Epithelial cell of esophagus (primary cell): Measurements from ENCODE around the gene HAVCR1.
"Not testable (repeated sequence)": the region's sequence is repeated elsewhere in the genome, so short reads cannot be mapped to it uniquely, and the experiment has no call there.

Experiments
- DNase-seq: peaks from one replicate; pipeline ENCODE4 v3.0.0; 2010; ENCODE audit warnings: low read depth
- H3K4me3 ChIP-seq: 2 replicates; pipeline ENCODE4 v1.5.1; 2011; ENCODE audit warnings: mild to moderate bottlenecking, low read length, control low read depth
- TF ChIP-seq, protein P1 (sequence below): IDR thresholded peaks from 2 replicates; pipeline ENCODE4 v1.5.1; 2011; ENCODE audit warnings: low read depth, mild to moderate bottlenecking, low read length, control low read depth, inconsistent platforms; ENCODE audit not compliant: insufficient read depth; ENCODE audit errors: missing control alignments

Gene HAVCR1

DNA sequence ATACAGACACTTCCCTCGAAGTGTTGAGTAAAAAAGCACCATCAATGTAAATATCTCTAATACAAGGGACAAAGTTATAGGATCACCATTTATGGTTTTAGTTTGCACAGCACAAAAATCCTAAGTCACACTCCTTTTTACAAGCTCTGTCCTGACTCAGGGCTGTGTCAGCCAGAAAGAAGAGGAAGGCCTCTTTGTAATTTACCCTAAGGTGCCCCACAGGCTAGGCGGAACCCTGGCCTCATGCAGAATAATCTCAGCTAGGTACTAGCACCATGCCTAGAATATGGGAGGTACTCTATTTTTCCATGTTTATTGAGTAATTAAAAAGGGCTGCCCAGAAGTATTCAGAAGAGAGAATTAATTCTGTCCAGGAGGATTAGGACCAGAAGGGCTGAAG, 36.9 kb downstream of the HAVCR1 start:
- TF ChIP-seq, protein P1, sequence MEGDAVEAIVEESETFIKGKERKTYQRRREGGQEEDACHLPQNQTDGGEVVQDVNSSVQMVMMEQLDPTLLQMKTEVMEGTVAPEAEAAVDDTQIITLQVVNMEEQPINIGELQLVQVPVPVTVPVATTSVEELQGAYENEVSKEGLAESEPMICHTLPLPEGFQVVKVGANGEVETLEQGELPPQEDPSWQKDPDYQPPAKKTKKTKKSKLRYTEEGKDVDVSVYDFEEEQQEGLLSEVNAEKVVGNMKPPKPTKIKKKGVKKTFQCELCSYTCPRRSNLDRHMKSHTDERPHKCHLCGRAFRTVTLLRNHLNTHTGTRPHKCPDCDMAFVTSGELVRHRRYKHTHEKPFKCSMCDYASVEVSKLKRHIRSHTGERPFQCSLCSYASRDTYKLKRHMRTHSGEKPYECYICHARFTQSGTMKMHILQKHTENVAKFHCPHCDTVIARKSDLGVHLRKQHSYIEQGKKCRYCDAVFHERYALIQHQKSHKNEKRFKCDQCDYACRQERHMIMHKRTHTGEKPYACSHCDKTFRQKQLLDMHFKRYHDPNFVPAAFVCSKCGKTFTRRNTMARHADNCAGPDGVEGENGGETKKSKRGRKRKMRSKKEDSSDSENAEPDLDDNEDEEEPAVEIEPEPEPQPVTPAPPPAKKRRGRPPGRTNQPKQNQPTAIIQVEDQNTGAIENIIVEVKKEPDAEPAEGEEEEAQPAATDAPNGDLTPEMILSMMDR: no peak
- no peak overlapping the region for H3K4me3 ChIP-seq
- no peak for DNase-seq

DNA sequence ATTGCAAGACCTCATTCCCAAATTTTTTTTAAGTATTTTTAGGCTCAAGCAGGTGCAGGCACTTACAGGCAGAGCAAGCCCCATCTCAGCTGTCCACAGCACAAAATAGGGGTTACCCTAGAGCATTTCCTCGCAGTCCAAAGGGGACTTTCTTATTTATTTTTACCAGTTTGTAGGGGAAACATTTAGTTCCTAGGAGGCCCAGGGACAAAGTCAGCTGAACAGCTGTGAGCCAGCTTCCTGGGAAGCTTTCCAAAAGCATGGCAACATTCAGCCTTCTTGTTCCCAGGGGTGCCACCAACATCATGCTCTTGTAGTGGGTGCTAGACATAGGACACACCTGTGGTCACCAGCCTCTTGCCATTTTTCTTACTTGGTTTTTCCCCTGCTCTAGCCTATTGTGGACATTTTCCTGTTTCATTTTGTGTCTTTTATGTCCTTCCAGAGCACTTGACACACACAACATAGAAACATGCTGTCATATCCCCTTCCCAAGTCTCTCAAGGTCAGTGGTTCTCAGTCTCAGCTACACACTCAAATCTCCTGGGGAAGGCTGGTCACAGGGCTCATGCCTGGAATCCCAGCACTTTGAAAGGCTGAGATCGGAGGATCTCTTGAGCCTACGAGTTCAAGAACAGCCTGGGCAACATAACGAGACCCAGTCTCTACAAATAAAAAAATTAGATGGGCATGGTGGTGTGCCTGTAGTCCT, 38.2 kb downstream of the HAVCR1 start:
- H3K4me3 ChIP-seq: no peak overlapping the region
- TF ChIP-seq, protein P1: no peak
- no peak for DNase-seq

DNA sequence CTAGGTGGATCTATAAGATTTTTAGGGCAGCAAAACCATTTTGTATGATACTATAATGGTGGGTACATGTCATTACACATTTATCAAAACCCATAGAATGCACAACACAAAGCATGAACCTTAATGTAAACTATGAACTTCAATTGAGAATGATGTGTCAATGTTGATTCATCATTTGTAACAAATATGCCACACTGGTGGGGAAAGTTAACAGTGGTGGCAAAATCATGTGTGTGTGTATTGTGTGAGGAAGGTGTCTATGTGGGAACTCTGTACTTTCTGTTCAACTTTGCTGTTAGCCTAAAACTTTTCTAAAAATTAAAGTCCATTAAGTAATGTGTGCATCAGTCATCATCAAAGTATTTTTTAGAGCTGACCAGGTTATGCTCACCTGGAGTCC, 38.9 kb downstream of the HAVCR1 start:
- H3K4me3 ChIP-seq: no peak overlapping the region
- no peak for DNase-seq
- TF ChIP-seq, protein P1: no peak

DNA sequence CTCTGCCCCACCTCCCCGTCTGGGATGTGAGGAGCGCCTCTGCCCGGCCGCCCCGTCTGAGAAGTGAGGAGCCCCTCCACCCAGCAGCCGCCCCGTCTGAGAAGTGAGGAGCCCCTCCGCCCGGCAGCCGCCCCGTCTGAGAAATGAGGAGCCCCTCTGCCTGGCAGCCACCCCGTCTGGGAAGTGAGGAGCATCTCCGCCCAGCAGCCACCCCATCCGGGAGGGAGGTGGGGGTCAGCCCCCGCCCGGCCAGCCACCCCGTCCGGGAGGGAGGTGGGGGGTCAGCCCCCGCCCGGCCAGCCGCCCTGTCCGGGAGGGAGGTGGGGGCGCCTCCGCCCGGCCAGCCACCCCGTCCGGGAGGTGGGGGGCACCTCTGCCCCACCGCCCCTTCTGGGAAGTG, 44.8 kb downstream of the HAVCR1 start:
- not testable (repeated sequence) for H3K4me3 ChIP-seq, DNase-seq

DNA sequence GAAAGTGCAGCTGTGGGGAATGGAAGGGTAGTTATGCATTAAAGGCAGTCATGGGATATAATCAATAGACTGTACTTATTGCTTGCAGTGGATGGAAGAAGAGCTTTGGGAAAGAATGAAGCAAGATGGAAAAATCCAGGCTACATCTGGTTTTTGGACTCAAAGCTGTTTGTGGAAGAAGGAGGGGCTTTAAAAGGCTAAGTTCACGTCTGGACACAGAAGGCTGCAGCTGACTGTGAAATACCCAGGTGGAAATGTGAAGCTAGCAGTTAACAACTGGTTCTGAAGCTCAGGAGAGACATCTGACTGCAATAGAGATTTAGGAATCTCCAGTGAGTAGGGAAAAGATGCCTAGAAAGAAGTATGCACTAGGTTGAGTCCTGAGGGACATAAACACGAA, 52.7 kb downstream of the HAVCR1 start:
- TF ChIP-seq, protein P1: no peak
- no peak overlapping the region for H3K4me3 ChIP-seq
- DNase-seq: no peak

DNA sequence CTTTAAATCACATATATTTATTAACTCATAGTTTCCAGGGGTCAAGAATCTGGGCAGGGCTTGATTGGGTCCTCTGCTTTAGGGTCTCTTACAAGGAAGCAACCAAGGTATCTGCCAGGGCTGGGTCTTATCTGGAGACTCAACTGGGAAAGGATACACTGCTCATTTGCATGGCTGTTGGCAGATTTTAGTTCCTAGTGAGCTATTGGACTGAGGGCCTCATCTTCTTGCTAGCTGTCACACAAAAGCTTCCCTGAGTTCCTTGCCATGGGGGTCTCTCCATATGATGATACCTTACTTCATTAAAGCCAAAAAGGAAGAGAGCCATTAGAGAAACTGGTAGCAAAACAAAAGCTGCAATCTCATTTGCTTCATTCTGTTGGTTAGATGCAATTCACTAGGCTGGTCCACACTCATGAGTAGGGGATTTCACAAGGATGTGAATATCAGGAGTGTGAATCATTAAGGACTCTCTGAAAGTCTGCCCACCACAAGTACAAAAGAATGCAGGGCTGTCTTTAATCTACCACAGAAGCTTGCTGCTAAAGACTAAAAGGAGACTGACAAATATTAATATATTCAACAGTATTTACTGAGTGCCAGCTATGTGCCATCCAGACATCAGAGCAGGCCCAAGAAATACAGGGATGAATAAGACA, 53.9 kb downstream of the HAVCR1 start:
- TF ChIP-seq, protein P1: no peak
- H3K4me3 ChIP-seq: no peak overlapping the region
- DNase-seq: no peak

DNA sequence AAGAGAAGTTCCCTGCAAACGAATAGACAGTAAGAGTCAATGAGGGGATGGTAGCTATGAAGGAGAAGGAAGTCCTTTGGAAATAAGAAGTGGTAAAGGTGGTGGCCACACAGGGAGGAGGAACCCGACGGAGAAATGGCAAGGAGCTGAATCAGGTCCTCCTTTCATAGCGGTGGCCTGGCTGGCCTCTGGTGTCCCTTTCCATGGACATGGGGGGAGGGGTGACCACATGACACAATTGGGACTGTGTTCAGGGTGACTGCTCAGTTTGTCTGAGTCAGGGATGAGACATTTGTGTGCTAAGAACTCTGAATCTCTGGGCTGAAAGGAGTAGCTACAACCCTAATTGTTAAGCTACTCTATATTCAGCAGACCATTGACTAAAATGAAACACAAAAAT, 67.2 kb downstream of the HAVCR1 start:
- DNase-seq: no peak
- TF ChIP-seq, protein P1: no peak
- H3K4me3 ChIP-seq: no peak overlapping the region
